GM19240 (cell line): ENCODE data around the gene F2RL2.

Experiments
- DNase-seq: peaks from one replicate; pipeline ENCODE4 v3.0.0; 2011; ENCODE audit warnings: low spot score; ENCODE audit not compliant: insufficient read length

F2RL2 gene, protein sequence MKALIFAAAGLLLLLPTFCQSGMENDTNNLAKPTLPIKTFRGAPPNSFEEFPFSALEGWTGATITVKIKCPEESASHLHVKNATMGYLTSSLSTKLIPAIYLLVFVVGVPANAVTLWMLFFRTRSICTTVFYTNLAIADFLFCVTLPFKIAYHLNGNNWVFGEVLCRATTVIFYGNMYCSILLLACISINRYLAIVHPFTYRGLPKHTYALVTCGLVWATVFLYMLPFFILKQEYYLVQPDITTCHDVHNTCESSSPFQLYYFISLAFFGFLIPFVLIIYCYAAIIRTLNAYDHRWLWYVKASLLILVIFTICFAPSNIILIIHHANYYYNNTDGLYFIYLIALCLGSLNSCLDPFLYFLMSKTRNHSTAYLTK

DNA sequence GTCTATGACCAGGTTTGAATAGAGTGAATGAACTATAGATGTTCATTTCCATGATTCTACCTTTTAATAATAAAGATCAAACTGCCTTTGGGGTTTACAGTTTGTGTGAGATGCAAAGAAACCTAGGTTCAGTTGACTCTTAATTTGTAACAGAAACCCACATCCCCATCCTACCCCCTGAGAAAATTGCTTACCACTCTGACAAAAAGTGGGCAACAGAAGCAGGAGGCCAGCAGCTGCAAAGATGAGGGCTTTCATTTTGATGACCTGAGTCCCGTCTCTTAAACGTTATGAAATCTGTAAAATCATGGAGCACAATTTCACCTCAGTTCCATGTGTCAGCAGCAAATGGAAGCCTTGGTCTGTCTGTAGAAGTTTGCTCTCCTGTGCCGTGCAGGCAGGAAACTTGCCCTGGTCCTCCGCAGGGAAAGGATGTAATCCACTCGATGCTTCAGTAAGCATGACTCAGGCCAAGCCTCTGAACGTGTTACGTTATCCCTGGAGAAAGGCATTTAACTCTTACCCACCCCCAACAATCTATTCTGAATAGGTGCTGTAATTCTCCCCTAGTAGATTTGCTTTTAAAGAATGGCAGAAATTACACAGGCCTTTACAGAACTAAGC lies at the start of gene F2RL2:
F2RL2 (minus strand) TSS at position 431 of the 624 bp plus-strand sequence; CDS start at position 258, 173 bp downstream.
- DNase-seq = no peak

DNA sequence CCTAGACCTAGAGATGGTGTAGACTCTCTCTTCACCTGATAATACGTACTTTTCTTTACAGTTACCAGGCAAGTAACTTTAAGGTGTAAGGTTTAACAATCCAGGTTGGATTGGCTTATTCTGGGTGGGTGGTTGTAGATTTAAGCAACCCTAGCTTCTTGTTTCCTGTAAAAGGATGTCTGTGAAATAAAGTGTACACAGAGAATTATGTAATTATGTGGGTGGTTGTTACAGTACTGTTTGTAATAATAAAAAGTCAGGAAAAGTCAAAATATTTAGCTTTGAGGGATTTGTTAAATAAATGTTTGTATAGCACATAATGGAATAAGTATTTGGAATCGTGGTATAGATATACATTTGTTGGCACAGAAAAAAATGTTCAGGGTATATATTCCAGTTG lies 49.0 kb upstream of the F2RL2 start:
- DNase-seq = no peak

DNA sequence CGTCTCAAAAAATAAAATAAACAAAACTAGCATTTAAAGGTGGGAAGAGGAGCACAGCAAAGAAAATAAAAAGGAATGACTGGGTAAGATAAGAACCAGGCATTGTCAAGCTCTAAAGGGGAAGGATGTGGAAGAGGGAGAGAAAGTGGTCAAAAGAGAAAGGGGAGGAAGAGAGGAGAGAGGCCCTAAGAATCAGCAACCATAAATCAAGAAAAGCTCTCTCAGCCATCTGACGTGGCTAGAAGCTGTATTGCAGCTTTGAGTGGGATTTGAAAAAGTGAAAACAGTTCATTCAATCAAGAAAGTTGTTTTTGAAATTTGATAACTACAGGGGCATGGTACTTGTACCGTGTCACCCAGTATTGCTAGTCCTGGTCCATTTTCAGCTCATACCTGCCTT lies 47.3 kb upstream of the F2RL2 start:
- no peak for DNase-seq

DNA sequence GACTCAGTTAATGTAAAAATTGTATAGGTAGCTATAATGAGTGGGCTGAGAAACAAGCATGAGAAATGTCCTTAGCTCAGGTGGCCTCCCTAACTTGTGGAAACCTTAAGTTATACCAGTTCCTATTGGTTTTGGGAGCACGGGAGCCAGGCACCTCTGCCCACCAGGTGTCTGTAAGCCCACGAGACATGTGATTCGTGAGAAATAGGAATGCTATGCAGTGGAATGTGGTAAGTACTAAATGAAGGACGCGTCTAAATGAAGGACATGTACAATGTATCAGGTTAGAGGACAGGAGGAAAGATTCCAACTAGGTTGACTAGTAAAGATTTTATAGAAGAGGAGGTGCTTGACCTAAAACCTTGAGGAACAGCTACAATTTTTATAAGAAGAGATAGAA lies 46.0 kb upstream of the F2RL2 start:
- DNase-seq = no peak

DNA sequence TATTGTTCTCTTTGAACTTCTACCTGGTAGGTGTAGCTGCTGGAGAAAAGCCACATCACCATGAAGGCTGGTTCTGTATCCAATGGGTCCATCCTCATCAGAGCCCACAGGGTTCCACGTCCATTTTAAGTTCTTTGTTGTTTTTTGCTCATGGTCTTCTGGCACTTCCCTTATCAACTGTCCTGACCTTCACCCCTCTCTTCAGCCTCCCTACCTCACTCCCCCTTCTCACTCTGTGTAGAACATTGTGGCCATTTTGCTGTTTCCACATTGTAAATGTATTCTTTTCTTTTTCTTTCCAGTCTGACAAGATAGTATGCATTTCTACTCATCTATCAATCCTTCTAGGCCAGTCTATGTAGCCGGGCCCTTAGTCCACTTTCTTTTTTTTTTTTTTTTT lies 44.3 kb upstream of the F2RL2 start:
- no peak for DNase-seq

DNA sequence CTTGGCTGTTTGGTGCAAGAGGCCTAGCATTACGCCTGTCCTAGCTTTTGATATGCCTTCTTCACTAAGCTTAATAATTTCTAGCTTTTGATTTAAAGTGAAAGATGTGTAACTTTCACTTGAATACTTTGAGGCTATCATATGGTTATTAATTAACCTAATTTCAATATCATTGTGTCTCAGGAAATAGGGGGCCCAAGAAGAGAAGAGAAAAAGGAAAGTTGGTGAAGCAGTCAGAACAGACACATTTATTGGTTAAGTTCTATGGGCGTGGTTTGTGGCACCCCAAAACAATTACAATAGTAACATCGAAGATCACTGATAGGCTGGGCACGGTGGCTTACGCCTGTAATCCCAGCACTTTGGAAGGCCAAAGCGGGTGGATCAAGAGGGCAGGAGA lies 40.9 kb upstream of the F2RL2 start:
- no peak for DNase-seq

DNA sequence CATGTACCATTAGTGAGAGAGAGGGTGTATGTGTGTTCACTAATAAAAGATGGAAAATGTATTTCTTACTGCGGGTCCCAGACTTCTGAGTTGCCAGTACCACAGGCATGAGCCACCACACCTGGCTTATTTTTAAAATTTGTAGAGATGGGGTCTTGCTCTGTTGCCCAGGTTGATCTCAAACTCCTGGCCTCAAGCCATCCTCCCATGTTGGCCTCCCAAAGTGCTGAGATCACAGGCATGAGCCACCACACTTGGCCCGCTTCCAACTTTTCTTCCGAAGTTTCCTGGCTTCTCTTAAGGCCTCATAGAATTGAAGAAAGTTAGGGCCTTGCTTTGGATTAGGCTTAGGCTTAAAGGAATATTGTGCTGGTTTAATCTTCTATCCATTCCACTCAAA lies 40.4 kb upstream of the F2RL2 start:
- DNase-seq = no peak

DNA sequence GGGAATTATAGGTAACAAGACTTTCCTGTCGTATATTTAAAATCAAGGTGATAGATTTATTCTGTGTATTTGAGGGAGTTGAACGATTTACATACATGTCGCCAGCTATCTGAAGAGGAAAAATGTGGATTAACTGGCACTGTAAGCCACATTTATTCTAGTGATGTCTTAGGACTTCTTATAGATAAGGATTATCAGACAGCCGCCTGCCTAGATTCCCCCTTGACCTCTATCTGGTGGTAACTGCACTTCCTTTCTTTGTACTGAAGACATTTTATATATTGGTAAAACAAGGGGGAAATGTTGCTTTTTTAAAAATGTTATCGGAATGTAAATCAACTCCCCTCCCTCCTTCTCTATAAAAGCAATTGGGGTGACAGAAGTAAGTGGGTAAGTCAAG lies 39.3 kb upstream of the F2RL2 start:
- DNase-seq = no peak

DNA sequence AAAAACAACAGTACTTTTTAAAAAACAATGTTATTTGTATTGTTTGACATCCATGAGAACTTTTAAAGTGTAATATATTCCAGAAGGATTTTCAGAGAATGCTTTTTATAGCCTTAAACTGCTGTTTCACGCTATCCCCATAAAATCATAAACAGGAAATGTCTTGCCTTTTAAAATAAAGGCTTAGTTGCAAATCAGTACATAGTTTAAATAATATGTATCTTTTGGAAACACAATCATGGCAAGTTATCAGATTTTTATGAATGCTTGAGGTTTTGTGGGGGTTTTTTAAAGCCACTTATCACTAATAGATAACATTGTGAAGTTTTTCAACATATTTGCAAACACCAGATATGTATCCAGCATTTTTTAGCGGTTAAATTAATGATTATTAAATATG lies 37.2 kb upstream of the F2RL2 start:
- no peak for DNase-seq

DNA sequence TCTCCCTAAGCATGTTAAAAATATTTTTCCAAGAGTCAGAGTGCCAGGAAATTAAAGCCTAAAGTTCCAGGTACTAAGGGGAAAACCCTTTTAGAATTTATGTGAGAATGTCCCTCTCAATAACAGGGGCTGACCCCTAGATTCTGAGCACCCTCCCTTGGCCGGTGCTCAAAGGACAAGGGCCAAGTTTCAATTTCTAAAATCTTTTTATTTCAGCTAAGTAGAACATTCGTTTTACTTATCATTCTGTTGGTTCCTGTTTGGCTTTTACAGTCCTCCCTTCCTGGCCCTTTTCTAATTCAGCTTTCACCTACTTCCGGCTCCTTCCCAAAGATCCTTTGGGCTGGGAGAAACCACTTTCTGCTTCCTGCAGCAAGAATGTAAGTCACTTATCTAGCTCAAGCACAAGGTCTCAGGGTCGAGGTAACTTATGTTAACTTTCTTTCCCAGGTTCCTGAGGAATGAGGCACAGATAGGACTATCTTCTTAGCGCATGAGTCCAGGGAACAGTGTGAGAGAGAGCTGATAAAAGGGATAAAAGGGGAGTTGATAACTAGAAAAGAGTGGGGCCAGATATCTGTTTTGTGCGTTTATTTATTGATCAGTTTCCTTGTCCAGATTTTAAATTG lies 34.6 kb upstream of the F2RL2 start:
- no peak for DNase-seq

DNA sequence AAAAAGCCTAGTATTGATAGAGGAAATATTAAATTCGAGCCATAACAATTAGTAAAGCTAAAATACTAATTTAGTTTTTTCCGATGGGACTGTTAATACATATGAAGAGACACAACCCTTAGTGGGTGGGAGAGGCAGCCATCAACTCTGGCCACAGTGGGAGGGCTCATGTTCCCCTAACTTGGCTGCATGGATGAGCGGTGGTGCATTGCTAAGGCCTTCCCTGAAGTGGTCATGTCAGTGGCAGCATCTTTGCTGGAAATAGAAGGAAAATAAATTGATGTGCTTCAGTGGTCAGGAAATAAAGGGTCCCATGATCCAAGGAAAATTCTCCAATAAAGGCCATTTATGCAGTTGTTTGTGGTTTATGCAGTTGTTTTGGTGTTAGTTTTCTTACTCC lies 33.9 kb upstream of the F2RL2 start:
- no peak for DNase-seq

DNA sequence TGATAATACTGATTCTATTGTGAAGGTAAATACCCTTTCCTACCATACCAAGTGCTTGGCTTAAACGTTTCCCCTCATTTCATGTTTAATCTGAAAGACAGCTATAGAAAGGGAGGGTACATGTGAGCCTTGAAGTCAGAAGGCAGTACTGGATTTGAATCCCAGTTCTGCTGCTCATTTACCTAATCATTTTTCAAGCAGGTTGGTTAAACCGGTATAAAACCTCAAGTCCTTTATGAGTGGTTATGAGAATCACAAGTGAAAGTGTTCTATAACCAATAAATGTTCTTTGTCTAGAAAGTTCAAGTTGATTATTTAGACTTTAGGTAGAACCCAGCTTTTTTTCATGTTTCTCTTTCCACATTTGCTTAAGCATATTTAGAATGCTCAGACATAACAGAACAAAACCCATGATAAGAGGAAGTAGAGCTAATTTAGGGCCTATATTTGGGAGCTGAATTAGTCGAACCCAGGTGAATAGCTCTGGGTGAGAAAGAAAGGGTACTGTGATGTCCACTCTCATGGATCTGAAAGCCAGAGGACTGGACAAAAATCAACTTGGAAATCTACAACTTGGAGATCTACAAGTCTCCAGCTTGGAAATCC lies 29.7 kb upstream of the F2RL2 start:
- no peak for DNase-seq

DNA sequence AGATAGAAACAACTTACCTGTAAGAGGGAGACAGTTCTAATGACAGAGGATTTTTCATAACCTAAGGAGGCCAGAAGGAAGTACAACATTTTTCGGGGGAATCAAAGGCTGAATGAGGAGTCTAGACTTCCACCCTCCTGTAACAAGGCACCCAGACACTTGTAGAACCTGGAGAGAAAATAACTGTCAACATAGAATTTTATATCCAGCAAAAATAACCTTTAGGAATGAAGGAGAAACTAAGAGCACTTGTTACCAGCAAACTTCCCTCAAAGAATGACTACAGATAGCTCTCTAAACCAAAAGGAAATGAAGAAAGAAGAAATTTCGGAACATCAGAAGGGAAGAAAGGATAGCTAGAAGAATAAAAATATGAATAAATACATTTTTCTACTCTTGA lies 25.9 kb upstream of the F2RL2 start:
- DNase-seq = no peak

DNA sequence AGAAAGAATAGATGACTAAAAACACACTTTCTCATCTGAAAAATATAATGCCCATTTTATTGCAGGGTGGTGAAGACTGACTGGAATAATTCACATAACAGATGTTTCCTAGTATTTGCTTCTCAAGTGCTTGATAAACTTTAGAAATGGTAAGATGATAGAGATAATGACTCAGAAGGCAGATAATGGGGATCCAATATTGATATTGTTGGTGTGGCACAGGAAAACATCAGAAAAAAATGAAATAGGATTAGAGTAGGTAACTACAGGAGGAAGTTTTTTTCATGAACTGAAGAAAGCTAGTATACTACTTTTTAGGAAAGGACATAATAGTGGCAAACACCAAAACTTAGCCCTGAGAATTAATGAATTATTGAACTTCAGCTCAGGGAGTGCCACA lies 20.2 kb upstream of the F2RL2 start:
- no peak for DNase-seq

DNA sequence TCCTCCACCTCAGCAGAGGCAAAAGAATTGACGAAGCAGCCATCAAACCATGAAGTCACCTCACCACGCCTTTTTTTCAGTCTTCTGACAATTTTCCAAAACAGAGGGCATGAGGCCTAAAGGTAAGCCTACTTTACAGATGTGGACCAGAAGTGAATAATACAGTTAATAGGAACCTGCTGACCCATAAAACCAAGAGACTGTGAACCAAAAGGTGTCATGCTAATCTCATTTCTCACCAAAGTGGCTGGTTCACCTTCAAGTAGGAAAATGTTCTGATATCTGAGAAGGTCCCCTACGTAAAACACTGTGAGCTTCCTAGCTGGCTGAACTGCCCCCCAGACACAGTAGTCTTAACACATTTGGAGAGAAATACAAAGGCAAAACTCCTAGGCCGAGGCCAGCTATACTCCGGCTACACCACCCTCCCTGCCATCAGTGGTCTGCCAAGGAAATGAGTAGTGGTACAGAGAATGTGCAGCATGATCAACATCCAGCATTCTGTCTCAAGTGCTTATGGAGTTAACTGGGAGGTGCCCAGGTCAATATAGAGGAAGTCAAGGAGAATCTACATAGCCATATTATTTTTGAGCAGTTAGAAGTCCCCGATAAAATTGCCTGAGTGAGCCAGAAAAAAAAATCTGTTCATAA lies 19.3 kb upstream of the F2RL2 start:
- DNase-seq = no peak

DNA sequence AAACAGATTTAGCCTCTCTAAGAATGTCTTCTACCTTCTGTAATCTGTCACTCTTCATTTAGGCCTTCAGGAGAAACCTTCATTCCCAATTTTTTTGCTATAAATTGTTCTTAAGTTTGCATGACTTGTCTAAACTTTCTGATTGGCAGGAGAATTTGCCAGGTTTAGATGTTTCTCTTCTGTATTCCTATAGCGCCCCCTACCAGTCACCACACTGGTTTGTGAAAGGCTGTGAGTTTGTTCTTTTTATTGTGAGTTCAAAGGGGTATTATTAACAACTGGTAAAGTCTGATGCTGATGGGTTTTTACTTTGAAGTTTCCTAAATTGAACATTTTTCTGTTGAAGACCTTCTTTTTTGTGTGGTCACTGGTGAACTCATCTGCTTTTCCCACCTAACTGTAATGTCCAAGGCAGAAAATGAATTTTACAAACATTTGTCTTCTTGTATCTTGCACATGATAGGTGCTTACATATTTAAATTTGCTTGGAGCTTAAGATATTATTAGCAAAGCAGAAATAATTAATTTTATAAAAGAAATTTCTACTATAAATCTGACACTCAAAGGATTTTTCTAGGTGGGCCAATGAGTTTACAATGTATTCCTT lies 18.4 kb upstream of the F2RL2 start:
- DNase-seq = peak; percentile 22

DNA sequence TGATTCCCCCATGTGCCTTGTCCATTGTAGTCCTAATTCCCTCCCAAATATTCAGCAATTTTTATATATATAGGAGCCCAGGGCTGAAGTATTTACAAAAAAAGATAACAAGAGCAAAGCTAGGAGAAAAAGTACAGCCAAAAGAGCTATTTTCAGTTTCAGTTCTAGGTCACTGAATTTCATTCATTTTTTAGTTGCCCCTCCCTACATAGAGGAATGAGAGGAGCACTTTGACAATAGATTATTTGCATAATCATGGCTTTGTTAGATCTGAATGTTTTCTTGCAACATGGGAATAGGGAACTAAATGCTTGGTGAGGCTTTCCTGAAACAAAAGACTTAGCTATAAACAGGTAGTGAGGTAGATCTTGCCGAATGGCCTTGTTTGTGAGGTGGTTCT lies 15.3 kb upstream of the F2RL2 start:
- no peak for DNase-seq

DNA sequence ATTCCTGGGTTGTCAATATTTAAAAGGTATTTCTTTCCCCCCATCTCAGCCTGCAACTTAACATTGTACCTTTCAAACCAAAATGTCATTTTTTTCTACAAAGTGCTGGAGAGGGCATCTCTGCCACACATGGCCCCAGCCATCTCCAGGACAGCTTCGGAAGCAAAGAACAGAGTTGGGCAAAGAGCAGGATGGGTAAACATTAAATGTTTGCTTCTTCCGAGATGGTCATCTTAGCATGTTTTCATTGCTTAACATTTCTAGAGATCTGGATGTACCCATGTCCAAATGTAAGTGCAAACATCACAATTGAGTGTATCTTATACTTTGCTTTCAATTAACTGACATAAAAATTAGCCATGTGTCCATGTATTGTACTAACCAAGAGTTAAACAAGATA lies 14.3 kb upstream of the F2RL2 start:
- no peak for DNase-seq

DNA sequence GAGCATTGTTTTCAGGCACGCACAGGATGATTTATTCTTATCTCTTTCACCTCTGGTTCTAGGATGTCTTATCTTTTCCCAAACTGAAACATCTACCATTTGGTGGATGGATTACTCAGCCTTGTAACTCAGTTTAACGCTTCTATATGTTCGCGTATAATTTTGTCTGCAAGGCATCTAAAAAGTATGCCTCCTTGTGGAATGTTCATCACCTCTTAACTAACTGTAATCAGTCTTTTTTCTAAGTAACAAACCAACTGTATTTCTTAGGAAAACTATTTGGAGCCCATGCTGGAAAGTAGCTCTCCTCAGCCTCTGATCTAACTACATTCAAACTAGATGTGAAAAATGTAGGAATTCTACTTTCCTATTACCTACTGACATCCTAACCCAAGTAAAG lies 11.5 kb upstream of the F2RL2 start:
- DNase-seq = no peak

DNA sequence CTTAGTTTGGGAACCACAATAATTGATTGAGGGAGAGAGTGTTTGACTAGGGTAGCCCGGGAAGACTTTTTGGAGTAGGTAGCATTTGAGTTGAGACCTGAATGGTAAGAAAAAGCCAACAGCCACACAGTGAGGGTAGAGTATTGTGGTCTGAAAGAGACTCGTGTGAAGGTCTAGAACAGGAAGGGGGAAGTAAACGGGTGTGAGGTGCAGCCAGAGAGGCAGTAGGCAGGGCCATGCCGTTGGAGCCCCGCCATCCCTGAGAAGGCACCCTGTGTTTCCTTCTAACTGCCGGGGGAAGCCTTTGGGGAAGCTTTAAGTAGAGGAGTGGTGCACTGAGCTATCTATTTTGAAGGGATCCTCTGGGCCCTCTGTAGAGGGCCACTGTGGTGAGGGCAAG lies 3.5 kb upstream of the F2RL2 start:
- DNase-seq = no peak

DNA sequence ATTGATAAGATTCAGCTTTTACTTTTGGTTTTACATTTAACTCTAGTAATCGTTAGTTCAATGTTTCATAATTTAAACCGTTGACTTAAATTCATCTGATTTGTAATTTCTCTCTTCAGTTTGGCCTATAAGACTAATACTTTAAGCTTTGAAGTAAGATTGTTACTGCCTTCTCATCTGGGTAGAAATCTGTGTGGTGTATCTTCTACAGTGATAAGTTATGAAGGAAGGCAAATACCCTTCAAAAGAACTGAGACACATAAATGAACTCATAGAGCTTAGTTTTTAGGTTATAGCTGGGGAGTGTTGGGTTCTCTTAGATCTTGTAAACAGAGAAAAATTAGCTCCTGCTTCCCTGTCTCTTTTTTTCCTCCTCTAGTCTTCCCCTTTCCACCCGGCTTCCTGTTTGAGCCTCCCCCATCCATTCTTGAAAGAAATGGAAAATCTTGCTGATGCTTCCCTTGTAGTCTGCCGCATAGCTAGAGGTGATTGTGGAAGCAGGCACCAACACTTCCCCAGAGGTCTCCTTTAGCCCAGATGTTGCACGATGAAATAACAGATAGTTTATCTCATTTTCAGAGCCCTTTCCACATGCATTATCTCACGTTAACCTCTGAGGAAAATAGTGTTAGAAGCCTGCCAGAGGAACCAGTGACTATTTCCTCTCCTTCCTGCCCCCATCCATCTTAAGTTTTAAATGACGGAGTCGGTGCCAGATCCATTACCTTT lies 2.0 kb upstream of the F2RL2 start:
- no peak for DNase-seq
